Effector CD8-positive, alpha-beta T cell (primary cell): Measurements from ENCODE around the gene NT5DC2.

ENCODE experiments used
- DNase-seq: peaks from one replicate; lab custom pipeline; 2025; lab: John Stamatoyannopoulos, UW

NT5DC2 gene

GRCh38 chr3:52509753-52510328 lies 23.8 kb downstream of the NT5DC2 start:
- no peak for DNase-seq

GRCh38 chr3:52507359-52507758 lies 26.3 kb downstream of the NT5DC2 start:
- DNase-seq: no peak

- DNase-seq: no peak
Observed at GRCh38 chr3:52506266-52506966, 27.2 kb downstream of the NT5DC2 start.

GRCh38 chr3:52504977-52505376 lies 28.7 kb downstream of the NT5DC2 start:
- DNase-seq: no peak

GRCh38 chr3:52503788-52504424 lies 29.8 kb downstream of the NT5DC2 start:
- DNase-seq: no peak

GRCh38 chr3:52502808-52503350 lies 30.8 kb downstream of the NT5DC2 start:
- DNase-seq: no peak

GRCh38 chr3:52502001-52502400 lies 31.7 kb downstream of the NT5DC2 start:
- DNase-seq: no peak

- DNase-seq: no peak
Observed at GRCh38 chr3:52501046-52501445, 32.6 kb downstream of the NT5DC2 start.

- no peak for DNase-seq
Observed at GRCh38 chr3:52498137-52499054, 35.3 kb downstream of the NT5DC2 start.

GRCh38 chr3:52495777-52496602 lies 37.7 kb downstream of the NT5DC2 start:
- DNase-seq: no peak

GRCh38 chr3:52494886-52495495 lies 38.7 kb downstream of the NT5DC2 start, which contains the start of gene STAB1:
Gene STAB1 (plus strand): TSS chr3:52495338. CDS start chr3:52495414, 76 bp downstream.
- no peak for DNase-seq

GRCh38 chr3:52494445-52494844 lies 39.2 kb downstream of the NT5DC2 start:
- no peak for DNase-seq

- DNase-seq: no peak
Observed at GRCh38 chr3:52493232-52494017, 40.2 kb downstream of the NT5DC2 start.

- no peak for DNase-seq
Observed at GRCh38 chr3:52492059-52492458, 41.6 kb downstream of the NT5DC2 start.

GRCh38 chr3:52490939-52491526 lies 42.6 kb downstream of the NT5DC2 start:
- DNase-seq: no peak

- DNase-seq: no peak
Observed at GRCh38 chr3:52490035-52490938, 43.4 kb downstream of the NT5DC2 start.

- no peak for DNase-seq
Observed at GRCh38 chr3:52489453-52489852, 44.2 kb downstream of the NT5DC2 start.

GRCh38 chr3:52488746-52489145 lies 44.9 kb downstream of the NT5DC2 start:
- no peak for DNase-seq
